Uterus (tissue), 2 donors: Measurements from ENCODE around the gene PTPRU.

Experiments used
- CTCF ChIP-seq, 4 experiments: fragments of 200-600 bp in 2 of 4; fragments of 450-650 bp in 2 of 4; sonication (generic) in 2 of 4; IDR thresholded peaks; one replicate each; pipeline ENCODE4 v1.5.1; 2016 to 2019; ENCODE audit warnings: antibody characterized with exemption in 4 of 4, mild to moderate bottlenecking in 2 of 4, moderate library complexity in 1 of 4
- POLR2A ChIP-seq, 2 donors: fragments of 450-650 bp; IDR thresholded peaks; one replicate each; pipeline ENCODE4 v1.6.1; 2016; ENCODE audit warnings: antibody characterized with exemption in 2 of 2, mild to moderate bottlenecking in 1 of 2, moderate library complexity in 1 of 2

- TF ChIP-seq CTCF (IDR thresholded peaks at IDR 0.05) (no peak), POLR2A (IDR thresholded peaks at IDR 0.05) (no peak)
Measured at GRCh38 chr1:29260531-29260930, 24.2 kb downstream of the PTPRU start.
